ENCODE data around the gene ZFP82.
A peak's percentile ranks its signal among the peaks of the same experiment; 100 is the strongest.

Gene ZFP82

DNA sequence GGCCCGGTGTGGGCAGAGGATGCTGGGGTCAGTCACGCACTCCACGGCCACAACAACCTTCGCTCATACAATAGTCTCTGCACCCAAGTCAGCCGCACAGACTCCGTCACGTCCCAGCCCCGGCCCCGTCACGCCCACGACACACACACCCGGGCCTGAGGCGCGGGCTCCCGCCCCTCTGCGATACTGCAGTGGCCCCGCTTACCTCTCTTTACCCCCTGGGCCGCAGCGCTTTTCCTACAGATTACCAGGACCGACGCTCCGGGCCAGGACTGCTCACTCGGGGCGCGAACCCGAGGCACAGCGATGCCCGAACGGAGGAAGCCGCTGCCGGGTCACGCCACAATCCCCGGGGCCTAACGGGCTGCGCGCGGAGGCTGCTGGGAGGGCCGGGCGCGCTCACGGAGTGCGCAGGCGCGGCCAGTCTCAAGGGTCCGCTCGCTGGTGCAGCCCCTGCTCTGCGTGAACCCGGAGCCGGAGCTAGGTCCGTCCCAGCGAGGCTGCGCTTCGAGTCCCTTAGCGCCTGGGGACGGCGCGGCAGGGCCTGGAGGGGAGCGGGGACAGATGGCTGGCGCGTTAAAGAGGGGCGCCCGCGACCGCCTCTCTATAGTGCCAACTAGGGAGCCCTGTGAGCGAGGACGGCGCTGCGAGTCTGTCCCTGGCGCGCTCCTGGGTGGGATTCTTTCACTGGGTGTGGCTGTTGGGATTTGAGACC lies at the start of gene ZFP82:
Gene ZFP82 (minus strand): TSS at position 358 of the 715 bp plus-strand sequence. CDS start 8,855 bp downstream, outside the sequence.
- DNase-seq (ENCODE audit: low read depth in 2 of 2): peak; percentile 70 to 75

GRCh38 chr19:36460046-36460445 lies 41.6 kb upstream of the ZFP82 start:
- DNase-seq (ENCODE audit: low read depth in 2 of 2): no peak

DNA sequence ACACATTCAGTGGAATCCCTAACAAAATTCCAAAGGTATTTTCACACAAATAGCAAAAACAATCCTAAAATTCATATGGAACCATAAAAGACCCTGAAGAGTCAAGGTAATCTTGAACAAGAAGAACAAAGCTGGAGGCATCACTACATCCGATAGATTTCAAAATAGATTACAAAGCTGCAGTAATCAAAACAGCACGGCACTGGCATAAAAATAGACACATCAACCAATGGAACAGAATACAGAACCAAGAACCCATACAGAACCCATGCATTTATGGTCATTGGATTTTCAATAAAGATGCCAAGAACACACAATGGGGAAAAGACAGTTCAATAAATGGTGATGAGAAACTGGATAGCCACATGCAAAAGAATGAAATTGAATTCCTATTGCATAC lies 38.4 kb upstream of the ZFP82 start:
- DNase-seq (ENCODE audit: low read depth in 2 of 2): no peak

DNA sequence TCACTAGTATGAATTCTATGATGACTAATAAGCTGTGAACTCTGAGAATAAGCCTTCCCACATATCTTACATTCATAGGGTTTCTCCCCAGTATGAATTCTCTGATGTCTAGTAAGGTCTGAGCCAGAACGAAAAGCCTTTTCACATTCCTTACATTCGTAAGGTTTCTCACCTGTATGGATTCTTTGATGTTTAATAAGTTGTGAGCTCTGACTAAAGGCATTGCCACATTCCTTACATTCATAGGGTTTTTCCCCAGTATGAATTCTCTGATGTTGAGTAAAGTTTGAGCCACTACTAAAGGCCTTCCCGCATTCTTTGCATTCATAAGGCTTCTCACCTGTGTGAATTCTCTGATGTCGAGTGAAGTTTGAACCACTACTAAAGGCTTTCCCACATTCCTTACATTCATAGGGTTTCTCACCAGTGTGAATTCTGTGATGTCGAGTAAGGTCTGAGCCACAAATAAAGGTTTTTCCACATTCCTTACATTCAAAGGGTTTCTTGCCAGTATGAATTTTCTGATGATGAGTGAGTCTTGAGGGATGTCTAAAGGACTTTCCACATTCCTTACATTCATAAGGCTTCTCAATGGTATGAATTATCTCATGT lies 30.7 kb upstream of the ZFP82 start:
- no peak for DNase-seq (ENCODE audit: low read depth in 2 of 2)

DNA sequence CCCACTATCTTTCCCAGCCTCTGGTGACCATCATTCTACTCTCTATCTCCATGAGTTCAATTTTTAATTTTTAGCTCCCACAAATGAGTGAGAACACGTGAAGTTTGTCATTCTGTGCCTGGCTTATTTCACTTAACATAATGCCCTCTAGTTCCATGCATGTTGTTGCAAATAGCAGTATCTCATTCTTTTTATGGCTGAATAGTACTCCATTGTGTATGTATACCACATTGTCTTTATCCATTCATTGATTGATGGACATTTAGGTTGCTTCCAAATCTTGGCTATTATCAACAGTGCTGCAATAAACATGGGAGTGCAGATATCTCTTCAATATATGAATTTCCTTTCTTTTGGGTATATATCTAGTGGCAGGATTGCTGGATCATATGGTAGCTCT lies 22.9 kb upstream of the ZFP82 start:
- no peak for DNase-seq (ENCODE audit: low read depth in 2 of 2)

DNA sequence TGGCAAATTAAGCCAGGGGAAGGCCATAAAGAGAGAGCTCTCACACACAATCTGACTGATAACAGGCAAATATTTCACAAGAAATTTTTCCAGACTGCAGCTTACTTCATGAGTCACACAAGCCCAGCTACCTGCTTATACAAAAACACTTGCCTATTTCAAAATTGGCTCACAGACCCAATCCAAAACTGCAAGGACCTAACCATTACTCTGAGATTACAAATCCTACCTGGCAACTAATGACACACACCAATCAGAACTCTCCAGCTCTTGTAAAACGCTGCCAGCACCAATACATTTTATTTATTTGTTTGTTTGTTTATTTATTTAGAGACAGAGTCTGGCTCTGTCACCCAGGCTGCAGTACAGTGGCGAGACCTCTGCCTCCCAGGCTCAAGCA lies 18.1 kb upstream of the ZFP82 start:
- DNase-seq (ENCODE audit: low read depth in 2 of 2): no peak

DNA sequence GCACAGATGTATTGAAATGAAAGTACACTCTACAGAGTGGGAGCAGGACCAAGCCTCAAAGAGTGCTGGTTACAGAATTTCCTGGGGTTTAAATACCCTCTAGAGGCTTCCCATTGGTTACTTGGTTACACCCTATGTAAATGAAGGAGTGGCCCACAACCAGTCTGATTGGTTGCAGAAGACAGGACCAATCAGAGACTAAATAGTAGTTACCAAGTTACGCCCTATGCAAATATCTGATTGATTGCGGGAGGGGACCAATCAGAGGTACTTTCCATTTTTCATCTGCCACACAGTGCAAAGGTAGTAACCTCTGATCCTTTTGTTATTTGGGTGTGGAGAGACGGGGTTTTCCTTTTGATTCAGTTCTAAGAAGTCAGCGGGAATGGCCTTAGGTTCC lies 5.5 kb upstream of the ZFP82 start:
- no peak for DNase-seq (ENCODE audit: low read depth in 2 of 2)

DNA sequence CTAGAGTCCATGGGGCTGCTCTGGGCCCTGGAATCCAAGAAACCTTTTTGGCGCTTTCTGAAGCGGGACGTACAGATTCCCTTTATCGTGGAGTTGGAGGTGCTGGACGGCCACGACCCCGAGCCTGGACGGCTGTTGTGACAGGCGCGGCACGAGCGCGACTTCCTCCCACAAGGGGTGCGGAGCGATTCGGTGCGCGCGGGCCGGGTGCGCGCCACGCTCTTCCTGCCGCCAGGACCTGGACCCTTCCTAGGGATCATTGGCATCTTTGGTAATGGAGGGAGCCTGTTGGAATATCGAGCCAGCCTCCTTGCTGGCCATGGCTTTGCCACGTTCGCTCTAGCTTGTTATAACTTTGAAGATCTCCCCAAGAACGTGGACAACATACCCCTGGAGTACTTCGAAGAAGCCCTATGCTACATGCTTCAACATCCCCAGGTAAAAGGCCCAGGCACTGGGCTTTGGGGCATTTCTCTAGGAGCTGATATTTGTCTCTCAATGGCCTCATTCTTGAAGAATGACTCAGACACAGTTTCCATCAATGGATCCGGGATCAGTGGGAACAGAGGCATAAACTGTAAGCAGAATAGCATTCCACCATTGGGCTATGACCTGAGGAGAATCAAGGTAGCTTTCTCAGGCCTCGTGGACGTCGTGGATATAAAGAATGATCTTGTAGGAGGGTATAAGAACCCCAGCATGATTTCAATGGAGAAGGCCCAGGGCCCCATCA lies 3.5 kb upstream of the ZFP82 start:
- DNase-seq (ENCODE audit: low read depth in 2 of 2): no peak

GRCh38 chr19:36420961-36421748 lies 2.7 kb upstream of the ZFP82 start:
- DNase-seq (ENCODE audit: low read depth in 2 of 2): no peak

GRCh38 chr19:36417752-36418286 lies 625 bp downstream of the ZFP82 start:
- DNase-seq (ENCODE audit: low read depth in 2 of 2): no peak

DNA sequence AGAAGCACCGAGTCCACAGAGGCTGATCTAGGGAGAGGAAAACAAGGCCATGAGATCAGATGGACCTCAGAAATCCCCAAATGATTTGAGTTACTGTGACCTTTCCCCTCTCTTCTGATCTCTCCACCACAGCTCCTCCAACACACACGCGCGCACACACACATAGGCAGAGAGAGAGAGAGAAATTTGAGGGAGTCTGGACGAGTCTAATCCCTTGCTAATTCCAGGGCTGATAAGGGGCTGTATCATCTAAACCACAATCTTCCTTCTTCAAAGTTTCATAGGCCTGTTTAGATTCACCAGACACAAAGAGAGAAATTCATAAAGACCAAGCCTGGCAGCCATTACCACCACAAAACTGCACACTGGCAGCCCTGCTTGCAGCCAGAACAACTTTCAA lies 8.6 kb downstream of the ZFP82 start:
- DNase-seq (ENCODE audit: low read depth in 2 of 2): no peak

- DNase-seq (ENCODE audit: low read depth in 2 of 2): no peak
These were observed 10.3 kb downstream of the ZFP82 start for GRCh38 chr19:36408101-36408500.

DNA sequence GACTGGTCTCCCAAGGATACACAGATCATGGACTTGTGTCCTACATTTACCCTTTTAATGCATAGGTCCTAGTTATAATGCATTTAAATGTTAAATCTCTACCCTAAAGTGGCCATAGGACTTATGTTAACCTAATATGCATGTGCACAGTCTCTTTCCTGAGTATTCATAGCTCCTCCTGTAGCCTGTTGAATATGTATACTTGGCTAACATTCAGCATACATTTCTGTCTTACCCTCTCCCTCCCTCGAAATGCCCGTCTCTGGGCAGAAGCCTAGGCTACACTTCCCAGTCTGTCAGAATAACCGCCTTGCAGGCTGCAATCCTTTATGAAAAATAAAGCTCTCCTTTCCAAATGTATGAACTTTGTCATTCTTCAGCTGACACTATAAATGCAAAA lies 13.9 kb downstream of the ZFP82 start:
- no peak for DNase-seq (ENCODE audit: low read depth in 2 of 2)

DNA sequence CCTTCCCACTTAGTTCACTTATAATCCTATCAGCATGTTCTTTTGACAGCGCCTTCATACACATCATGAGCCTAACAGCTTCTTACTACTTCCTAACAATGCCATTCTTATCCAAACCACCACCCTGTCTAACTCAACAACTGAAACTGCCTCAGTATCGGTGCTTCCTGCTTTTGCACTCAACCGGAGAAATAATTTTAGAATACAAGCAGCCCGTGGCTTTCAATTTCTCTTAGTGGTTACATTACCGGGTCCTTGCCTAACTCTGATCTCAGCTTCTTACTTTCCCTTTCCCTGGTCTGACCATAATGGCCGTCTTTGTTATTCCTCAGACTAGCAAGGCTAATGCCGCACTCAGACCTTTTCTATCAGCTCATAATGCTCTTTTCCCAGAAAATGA lies 17.0 kb downstream of the ZFP82 start:
- DNase-seq (ENCODE audit: low read depth in 2 of 2): no peak

GRCh38 chr19:36398571-36398970 lies 19.9 kb downstream of the ZFP82 start:
- no peak for DNase-seq (ENCODE audit: low read depth in 2 of 2)

- no peak for DNase-seq (ENCODE audit: low read depth in 2 of 2)
These were observed 25.3 kb downstream of the ZFP82 start for GRCh38 chr19:36392916-36393673.

- no peak for DNase-seq (ENCODE audit: low read depth in 2 of 2)
These were observed 39.0 kb downstream of the ZFP82 start for GRCh38 chr19:36379510-36379819.

DNA sequence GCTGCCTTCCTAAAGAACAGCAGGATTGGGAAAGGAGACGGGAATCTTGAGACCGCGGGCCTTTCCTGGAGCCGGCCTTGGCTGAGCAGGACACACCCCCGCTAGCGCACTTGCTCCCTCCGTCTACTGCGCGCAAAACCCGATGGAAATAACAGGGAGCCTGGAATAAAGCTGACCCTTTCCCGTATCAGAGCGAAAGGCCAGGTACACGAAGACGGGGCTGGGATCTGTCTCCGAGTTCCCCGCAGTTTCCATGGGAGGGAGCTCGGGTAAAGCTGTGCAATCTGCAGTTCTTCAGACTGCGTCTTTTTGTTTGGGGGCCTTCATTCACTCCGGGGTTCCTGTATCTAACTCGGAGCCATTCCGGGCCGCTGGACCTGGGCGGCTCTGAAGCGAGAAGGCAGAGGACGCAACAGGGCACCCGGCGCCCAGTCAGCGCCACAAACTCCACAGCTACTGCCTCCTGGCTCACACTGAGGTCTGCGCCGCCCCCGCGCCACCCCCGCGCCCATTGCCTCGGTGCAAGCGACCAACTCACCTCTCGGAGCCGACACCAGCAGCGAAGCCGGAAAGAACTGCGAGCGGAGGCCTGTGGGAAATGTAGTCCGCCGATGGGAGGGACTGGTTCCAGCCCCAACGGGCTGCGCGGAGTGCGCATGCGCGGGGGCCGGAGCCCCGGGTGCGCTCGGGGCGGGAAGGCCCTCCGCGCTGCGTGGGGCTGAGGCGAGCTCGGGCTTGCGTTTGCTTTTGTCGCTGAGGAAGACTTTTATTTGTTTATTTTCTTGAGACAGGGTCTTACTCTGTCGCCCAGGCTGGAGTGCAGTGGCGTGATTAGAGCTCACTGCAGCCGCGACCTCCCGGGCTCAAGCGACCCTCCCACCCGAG lies 39.6 kb downstream of the ZFP82 start, which contains the start of gene ZFP14:
Gene ZFP14 (minus strand): TSS at position 577 of the 885 bp plus-strand sequence. CDS start 11,309 bp downstream, outside the sequence.
- peak; percentile 88 to 92 for DNase-seq (ENCODE audit: low read depth in 2 of 2)

GRCh38 chr19:36377541-36378178 lies 40.8 kb downstream of the ZFP82 start:
- DNase-seq (ENCODE audit: low read depth in 2 of 2): no peak
